ENCODE measurements around the gene HSCB. TPM values are rescaled to one million over a fixed set of nuclear protein-coding genes. Genes with fewer than 3 reads are reported as not detected.

The HSCB gene
- polyA plus RNA-seq, 1 donor (not counting 4 experiments of a cell fraction or from before 2014, with no cell fraction given), result 12.5 TPM

DNA sequence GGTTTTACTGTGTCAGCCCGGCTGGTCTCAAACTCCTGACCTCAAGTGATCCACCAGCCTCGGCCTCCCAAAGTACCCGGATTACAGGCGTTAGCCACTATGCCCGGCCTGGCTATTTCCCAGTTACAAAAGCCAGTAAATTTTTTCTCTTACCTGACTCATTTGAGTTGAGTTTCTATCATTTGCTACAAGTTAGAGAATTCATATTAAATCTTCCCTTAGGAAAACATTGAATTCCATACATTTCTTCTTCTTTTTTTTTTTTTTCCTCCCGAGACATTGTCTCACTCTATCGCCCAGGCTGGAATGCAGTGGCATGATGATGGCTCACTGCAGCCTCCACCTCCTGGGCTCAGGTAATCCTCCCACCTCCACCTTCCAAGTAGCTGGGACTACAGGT is 26.2 kb upstream of the HSCB start:
- no peaks in the 10 kb centered on the region for H3K9me3 ChIP-seq (ENCODE audit: control insufficient read depth, low read depth, low read length)
- dilution Hi-C loops (cut with MboI; ENCODE audit: extremely low pct_ligation_motif_present, low sequenced_read_pairs), result no loop called here
- no peak overlapping the region for H2AFZ ChIP-seq (ENCODE audit: control insufficient read depth, low read length)
- no peaks in the 10 kb centered on the region for H4K20me1 ChIP-seq (ENCODE audit: control insufficient read depth, extremely low read depth, insufficient read depth, low read length)
- no peaks in the 10 kb centered on the region for H3K79me2 ChIP-seq (ENCODE audit: control insufficient read depth, insufficient read depth, low read length)
- H3K9ac ChIP-seq (ENCODE audit: control insufficient read depth, extremely low read depth, insufficient read depth, low read length), result no peak overlapping the region
- H3K27me3 ChIP-seq (ENCODE audit: control insufficient read depth, extremely low read depth, insufficient read depth, low read length), result no peaks in the 10 kb centered on the region
- H3K27ac ChIP-seq (ENCODE audit: control insufficient read depth, insufficient read depth, low read length), result no peak overlapping the region
- no peak overlapping the region for H3K4me3 ChIP-seq (ENCODE audit: control insufficient read depth in 2 of 3, extremely low read depth in 1 of 3, insufficient read depth in 2 of 3, low read depth in 1 of 3, low read length in 3 of 3)
- DNase-seq (ENCODE audit: low read depth, low spot score) (no peak), FAIRE-seq (no peak)
- peaks cover 20% of the 10 kb centered on the region for H3K4me1 ChIP-seq (ENCODE audit: control insufficient read depth, extremely low read depth, insufficient read depth, low read length)
- no peak overlapping the region for H3K4me2 ChIP-seq (ENCODE audit: control insufficient read depth, extremely low read depth, insufficient read depth, low read depth, low read length)
- H3K36me3 ChIP-seq (ENCODE audit: control insufficient read depth in 2 of 2, extremely low read depth in 1 of 2, insufficient read depth in 2 of 2, low read length in 2 of 2), result peaks cover 0 to 5% of the 10 kb centered on the region in 2 experiments
- TF ChIP-seq, protein P1, sequence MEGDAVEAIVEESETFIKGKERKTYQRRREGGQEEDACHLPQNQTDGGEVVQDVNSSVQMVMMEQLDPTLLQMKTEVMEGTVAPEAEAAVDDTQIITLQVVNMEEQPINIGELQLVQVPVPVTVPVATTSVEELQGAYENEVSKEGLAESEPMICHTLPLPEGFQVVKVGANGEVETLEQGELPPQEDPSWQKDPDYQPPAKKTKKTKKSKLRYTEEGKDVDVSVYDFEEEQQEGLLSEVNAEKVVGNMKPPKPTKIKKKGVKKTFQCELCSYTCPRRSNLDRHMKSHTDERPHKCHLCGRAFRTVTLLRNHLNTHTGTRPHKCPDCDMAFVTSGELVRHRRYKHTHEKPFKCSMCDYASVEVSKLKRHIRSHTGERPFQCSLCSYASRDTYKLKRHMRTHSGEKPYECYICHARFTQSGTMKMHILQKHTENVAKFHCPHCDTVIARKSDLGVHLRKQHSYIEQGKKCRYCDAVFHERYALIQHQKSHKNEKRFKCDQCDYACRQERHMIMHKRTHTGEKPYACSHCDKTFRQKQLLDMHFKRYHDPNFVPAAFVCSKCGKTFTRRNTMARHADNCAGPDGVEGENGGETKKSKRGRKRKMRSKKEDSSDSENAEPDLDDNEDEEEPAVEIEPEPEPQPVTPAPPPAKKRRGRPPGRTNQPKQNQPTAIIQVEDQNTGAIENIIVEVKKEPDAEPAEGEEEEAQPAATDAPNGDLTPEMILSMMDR (optimal IDR thresholded peaks at IDR 0.05 in 1 of 3, IDR thresholded peaks at IDR 0.05 in 1 of 3, conservative IDR thresholded peaks at IDR 0.05 in 1 of 3; ENCODE audit: extremely low read depth in 1 of 3, insufficient read depth in 2 of 3, low read length in 3 of 3), result no peak
- no peak for TF ChIP-seq EZH2 (IDR thresholded peaks at IDR 0.05; ENCODE audit: low read length)
- no peaks in the 10 kb centered on the region for H3K9me1 ChIP-seq (ENCODE audit: control insufficient read depth, extremely low read depth, insufficient read depth, low read length)

DNA sequence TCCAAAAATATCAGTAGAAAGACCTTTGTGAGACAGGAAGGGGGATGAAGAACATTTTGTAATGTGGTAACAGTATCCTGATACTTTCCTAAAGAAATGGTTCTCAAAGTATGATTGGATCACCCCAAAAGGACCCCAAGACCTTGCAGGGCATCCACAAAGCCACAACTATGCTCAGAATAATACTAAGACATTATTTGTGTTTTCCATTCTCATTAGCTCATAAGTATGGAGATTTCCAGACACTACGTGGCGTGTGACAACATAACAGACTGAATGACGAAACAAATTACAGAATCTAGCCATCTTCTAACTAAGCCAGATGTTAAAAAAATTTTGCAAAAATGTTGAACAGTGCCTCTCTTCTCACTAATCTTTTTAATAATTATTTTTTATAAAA is 25.2 kb upstream of the HSCB start:
- no peak overlapping the region for H3K4me3 ChIP-seq (ENCODE audit: control insufficient read depth in 2 of 3, extremely low read depth in 1 of 3, insufficient read depth in 2 of 3, low read depth in 1 of 3, low read length in 3 of 3)
- DNase-seq (ENCODE audit: low read depth, low spot score) (no peak), FAIRE-seq (no peak)
- no peaks in the 10 kb centered on the region for H3K9me1 ChIP-seq (ENCODE audit: control insufficient read depth, extremely low read depth, insufficient read depth, low read length)
- no peaks in the 10 kb centered on the region for H4K20me1 ChIP-seq (ENCODE audit: control insufficient read depth, extremely low read depth, insufficient read depth, low read length)
- TF ChIP-seq, protein P1 (optimal IDR thresholded peaks at IDR 0.05 in 1 of 3, IDR thresholded peaks at IDR 0.05 in 1 of 3, conservative IDR thresholded peaks at IDR 0.05 in 1 of 3; ENCODE audit: extremely low read depth in 1 of 3, insufficient read depth in 2 of 3, low read length in 3 of 3), result no peak
- TF ChIP-seq EZH2 (IDR thresholded peaks at IDR 0.05; ENCODE audit: low read length), result no peak
- no peaks in the 10 kb centered on the region for H3K9me3 ChIP-seq (ENCODE audit: control insufficient read depth, low read depth, low read length)
- H3K36me3 ChIP-seq (ENCODE audit: control insufficient read depth in 2 of 2, extremely low read depth in 1 of 2, insufficient read depth in 2 of 2, low read length in 2 of 2), result peaks cover 0 to 6% of the 10 kb centered on the region in 2 experiments
- no peak overlapping the region for H3K27ac ChIP-seq (ENCODE audit: control insufficient read depth, insufficient read depth, low read length)
- no peaks in the 10 kb centered on the region for H3K27me3 ChIP-seq (ENCODE audit: control insufficient read depth, extremely low read depth, insufficient read depth, low read length)
- no peaks in the 10 kb centered on the region for H3K79me2 ChIP-seq (ENCODE audit: control insufficient read depth, insufficient read depth, low read length)
- no peak overlapping the region for H3K4me2 ChIP-seq (ENCODE audit: control insufficient read depth, extremely low read depth, insufficient read depth, low read depth, low read length)
- no peak overlapping the region for H3K9ac ChIP-seq (ENCODE audit: control insufficient read depth, extremely low read depth, insufficient read depth, low read length)
- peaks cover 12% of the 10 kb centered on the region for H3K4me1 ChIP-seq (ENCODE audit: control insufficient read depth, extremely low read depth, insufficient read depth, low read length)
- dilution Hi-C loops (cut with MboI; ENCODE audit: extremely low pct_ligation_motif_present, low sequenced_read_pairs), result no loop called here
- H2AFZ ChIP-seq (ENCODE audit: control insufficient read depth, low read length), result no peak overlapping the region
